HG02642 (cell line): ENCODE measurements around the gene EEA1.
"Not testable (repeated sequence)": the region's sequence is repeated elsewhere in the genome, so short reads cannot be mapped to it uniquely, and the experiment has no call there.

ENCODE experiments used
- ATAC-seq: cut with Tn5 transposase; IDR thresholded peaks from one replicate; pipeline ENCODE4 v1.9.1; 2021; ENCODE audit warnings: mild to moderate bottlenecking; ENCODE audit not compliant: unreplicated experiment, poor library complexity

The EEA1 gene

GRCh38 chr12:92928962-92929915 is at the start of gene EEA1:
EEA1 (minus strand) TSS chr12:92929295; CDS start chr12:92929066, 229 bp downstream.
- ATAC-seq = peak; percentile 91

DNA sequence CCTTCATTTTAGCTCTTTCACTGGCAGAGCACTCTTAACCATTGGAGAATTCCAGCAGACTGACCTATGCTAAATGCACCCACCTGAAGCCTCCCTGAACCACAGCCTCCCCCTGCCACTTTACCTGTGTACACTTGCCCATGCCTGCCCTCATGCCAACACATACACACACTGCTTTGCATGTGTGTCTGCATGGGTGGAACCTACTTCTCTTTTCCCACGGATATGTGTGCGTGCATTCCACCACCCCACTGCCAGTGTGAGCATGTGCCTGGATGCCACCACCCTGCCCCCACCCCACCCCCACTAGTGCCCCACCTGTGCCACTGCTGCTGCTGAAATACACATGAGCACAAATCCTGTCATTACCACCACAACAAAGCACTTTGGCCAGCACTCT is 49.5 kb upstream of the EEA1 start:
- no peak for ATAC-seq

DNA sequence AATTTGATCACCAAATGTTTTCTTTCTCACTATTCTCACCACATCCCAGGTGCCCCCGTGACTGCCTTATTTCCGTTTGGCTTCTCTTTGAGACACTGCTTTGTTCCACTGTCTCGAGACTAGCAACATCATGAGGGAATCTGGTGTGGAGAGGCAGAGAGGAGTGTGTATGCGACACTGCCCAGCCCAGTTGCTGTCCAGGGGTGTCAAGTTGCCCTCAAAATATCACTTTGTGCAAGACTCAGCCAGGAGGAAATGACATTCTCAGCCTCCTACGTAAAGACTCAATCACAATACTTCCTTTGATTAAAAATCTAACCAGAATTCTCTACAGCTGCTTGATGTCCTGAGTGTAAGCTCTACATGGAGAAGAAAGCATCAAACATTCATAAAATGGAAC is 48.2 kb upstream of the EEA1 start:
- no peak for ATAC-seq

GRCh38 chr12:92974759-92975158 is 45.7 kb upstream of the EEA1 start:
- ATAC-seq = no peak

GRCh38 chr12:92973614-92974013 is 44.5 kb upstream of the EEA1 start:
- peak; percentile 50 for ATAC-seq

DNA sequence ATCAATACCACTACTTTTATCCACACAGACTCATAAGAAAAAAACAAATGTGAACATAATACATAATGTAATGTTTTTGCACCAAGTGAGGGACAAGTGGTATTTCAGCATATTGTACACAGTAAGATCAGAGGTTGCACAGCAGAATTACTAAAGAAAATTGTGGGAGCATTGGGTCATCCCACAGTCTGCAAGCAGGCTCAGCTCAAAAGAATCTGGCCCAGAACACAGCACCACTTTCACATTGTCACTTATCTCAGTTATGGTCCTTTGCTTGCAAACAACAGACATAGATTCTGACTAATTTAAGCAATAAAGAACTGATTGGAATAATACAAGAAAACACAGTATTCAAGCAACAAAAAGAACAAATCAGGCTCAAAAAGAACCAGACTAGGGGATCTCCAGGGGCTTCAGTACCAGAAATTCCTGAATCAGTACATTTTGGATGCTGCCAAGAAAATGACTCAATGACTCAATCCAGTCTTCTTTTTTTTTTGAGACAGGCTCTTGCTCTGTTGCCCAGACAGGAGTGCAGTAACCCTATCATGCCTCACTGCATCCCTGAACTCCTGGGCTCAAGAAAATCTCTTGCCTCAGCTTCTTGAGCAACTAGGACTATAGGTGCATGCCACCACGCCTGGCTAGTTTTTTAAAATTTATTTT is 42.9 kb upstream of the EEA1 start:
- no peak for ATAC-seq

- no peak for ATAC-seq
These were observed 39.2 kb upstream of the EEA1 start for GRCh38 chr12:92968176-92968813.

GRCh38 chr12:92964378-92964777 is 35.3 kb upstream of the EEA1 start:
- ATAC-seq = not testable (repeated sequence)

GRCh38 chr12:92961949-92962348 is 32.9 kb upstream of the EEA1 start:
- no peak for ATAC-seq

GRCh38 chr12:92955997-92956663 is 27.0 kb upstream of the EEA1 start:
- no peak for ATAC-seq

GRCh38 chr12:92953747-92954146 is 24.7 kb upstream of the EEA1 start:
- ATAC-seq = no peak

- no peak for ATAC-seq
These were observed 23.3 kb upstream of the EEA1 start for GRCh38 chr12:92952394-92952793.

DNA sequence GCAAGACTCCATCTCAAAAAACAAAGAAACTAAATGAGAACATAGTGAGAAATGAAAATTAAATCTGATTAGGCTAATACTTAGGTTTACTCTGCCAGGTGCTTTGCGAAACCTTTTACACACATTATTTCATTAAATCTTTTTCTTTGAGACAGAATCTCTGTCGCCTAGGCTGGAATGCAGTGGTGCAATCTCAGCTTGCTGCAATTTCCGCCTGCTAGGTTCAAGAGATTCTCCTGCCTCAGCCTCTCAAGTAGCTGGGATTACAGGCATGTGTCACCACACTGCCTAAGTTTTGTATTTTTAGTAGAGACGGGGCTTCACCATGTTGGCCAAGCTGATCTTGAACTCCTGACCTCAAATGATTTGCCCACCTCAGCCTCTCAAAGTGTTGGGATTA is 21.9 kb upstream of the EEA1 start:
- no peak for ATAC-seq

- no peak for ATAC-seq
These were observed 20.9 kb upstream of the EEA1 start for GRCh38 chr12:92950011-92950410.

DNA sequence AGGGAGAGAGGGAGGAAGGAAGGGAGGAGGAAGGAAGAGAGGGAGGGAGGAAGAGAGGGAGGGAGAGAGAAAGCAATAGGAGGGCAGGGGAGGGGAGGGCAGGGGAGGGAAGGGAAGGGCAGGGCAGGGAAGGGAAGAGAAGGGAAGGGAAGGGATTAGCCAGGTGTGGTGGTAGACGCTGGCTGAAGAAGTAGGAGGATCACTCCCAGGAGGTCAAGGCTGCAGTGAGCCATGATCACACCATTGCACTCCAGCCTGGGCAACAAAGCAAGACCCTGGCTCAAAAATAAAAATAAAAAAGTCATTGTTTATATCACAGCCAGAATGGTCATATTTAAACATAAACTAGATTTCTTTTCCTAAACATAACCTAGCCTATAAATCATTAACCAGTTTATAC is 20.4 kb upstream of the EEA1 start:
- ATAC-seq = no peak

DNA sequence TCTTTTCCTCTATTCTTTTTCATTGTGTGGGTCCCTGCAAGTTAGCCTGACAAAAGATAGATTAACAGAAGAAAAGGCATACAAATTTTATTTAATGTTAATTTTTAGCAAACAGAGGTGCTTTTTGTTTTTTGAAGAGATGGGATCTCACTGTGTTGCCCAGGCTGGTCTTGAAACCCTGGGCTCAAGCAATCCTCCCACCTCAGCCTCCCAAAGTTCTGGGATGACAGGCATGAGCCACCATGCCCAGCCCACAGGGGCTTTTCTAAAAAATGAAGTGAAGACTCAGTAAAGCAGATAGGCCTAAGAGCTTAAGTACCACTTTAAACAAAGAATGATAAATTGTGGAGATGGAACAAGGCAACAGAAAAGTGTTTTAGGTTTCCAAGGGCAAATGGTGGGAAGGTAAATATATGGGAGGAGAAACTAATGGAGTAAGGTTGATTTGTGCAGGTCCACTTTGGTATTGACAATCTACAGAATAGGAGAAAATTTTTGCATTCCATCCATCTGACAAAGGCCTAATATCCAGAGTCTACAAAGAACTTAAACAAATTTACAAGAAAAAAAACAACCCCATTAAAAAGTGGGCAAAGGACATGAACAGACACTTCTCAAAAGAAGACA is 18.6 kb upstream of the EEA1 start:
- no peak for ATAC-seq

DNA sequence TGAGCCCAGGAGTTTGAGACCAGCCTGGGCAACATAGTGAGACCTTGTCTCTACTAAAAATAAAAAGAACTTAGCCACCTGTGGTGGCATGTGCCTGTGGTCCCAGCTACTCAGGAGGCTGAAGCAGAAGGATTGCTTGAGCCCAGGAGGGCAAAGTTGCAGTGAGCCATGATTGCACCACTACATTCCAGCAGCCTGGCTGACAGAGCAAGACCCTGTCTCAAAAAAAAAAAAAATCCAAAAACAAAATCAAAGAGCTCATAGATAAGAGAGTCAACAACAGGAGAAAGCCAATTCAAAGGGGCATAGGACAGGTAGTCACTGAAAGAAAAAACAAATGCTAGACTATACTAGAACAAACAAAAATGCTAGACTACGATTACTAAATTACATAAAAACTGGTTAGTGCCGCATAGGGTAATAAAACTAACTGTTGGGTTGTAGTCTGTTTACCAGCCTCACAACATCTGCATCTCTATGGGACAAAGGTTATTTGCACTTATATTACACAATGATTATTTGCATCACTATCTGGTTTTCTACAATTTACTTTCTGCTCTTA is 16.6 kb upstream of the EEA1 start:
- ATAC-seq = no peak

DNA sequence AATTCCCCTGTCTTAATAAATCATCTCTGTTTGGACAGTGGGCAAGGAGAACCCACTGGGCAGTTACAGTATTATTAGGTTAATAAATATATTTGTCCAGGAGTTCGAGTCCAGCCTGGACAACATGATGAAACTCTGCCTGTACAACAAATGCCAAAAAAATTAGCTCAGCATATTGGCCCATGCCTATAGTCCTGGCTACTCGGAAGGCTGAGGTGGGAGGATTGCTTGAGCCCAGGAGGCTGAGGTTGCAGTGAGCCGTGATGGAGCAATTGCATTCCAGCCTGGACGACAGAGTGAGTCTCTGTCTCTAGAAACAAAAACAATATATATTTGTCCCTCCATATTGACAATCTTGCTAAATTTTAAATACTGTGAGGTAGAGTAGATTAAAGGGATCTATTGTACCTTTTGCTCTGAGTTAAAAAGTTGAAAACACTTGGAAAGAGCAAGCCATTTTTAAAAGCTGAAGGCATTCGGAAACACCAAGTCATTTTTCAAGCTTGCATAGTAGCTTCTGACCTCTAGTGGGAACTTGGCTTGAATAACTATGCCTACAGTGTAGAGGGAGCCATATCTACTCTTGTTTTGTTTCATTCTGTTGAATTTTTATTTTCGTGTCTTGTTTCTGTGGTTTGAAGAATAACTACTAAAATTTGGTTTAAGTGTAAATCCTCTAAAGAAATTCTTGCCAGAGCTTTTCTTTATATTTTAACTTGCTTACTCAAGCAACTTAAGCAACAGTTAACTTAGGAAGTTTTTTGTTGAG is 14.6 kb upstream of the EEA1 start:
- no peak for ATAC-seq

GRCh38 chr12:92942905-92943304 is 13.8 kb upstream of the EEA1 start:
- ATAC-seq = no peak
